H9 (cell line): Measurements from ENCODE around the gene TARM1. TPM values are rescaled to one million over a fixed set of nuclear protein-coding genes. Genes with fewer than 3 reads are reported as not detected.

ENCODE experiments used
- DNase-seq: peaks from one replicate; pipeline ENCODE4 v3.0.0-alpha.2; 2017
- H2AFZ ChIP-seq: one replicate; pipeline ENCODE4 v1.6.1; 2013; ENCODE audit warnings: mild to moderate bottlenecking, low read length, control low read depth, moderate library complexity
- H2AK5ac ChIP-seq: 2 replicates; pipeline ENCODE4 v1.6.1; 2013; ENCODE audit warnings: low read length, control low read depth, mixed read lengths; ENCODE audit not compliant: insufficient read length
- H2BK120ac ChIP-seq: one replicate; pipeline ENCODE4 v1.6.1; 2013; ENCODE audit warnings: low read depth, mild to moderate bottlenecking, low read length, control low read depth, inconsistent platforms; ENCODE audit not compliant: poor library complexity, severe bottlenecking
- H2BK12ac ChIP-seq: 2 replicates; pipeline ENCODE4 v1.6.1; 2013; ENCODE audit warnings: low read length, control low read depth, mixed read lengths, low read depth; ENCODE audit not compliant: insufficient read length
- H2BK15ac ChIP-seq: 2 replicates; pipeline ENCODE4 v1.6.1; 2013; ENCODE audit warnings: low read depth, low read length, control low read depth
- H2BK20ac ChIP-seq: one replicate; pipeline ENCODE4 v1.6.1; 2013; ENCODE audit warnings: low read depth, mild to moderate bottlenecking, low read length, control low read depth, inconsistent platforms; ENCODE audit not compliant: poor library complexity, severe bottlenecking
- H2BK5ac ChIP-seq: 2 replicates; pipeline ENCODE4 v1.6.1; 2013; ENCODE audit warnings: low read length, control low read depth, mixed read lengths; ENCODE audit not compliant: insufficient read length
- H3K14ac ChIP-seq: 2 replicates; pipeline ENCODE4 v1.6.1; 2013; ENCODE audit warnings: low read length, control low read depth; ENCODE audit not compliant: insufficient read depth
- H3K18ac ChIP-seq: 2 replicates; pipeline ENCODE4 v1.6.1; 2013; ENCODE audit warnings: low read depth, mild to moderate bottlenecking, mixed read lengths, low read length, control low read depth; ENCODE audit not compliant: insufficient read length
- H3K23ac ChIP-seq: 2 replicates; pipeline ENCODE4 v1.6.1; 2013; ENCODE audit warnings: low read length, control low read depth, mixed read lengths, low read depth; ENCODE audit not compliant: insufficient read length
- H3K23me2 ChIP-seq: 2 replicates; pipeline ENCODE4 v1.6.1; 2013; ENCODE audit warnings: low read depth, mild to moderate bottlenecking, mixed read lengths, low read length, control low read depth; ENCODE audit not compliant: insufficient read length, poor library complexity, severe bottlenecking
- H3K27ac ChIP-seq: 2 replicates; pipeline ENCODE4 v1.5.1; 2013; ENCODE audit warnings: low read length, control low read depth, mixed read lengths, low read depth; ENCODE audit not compliant: insufficient read length
- H3K27me3 ChIP-seq: 2 replicates; pipeline ENCODE4 v1.6.1; 2013; ENCODE audit warnings: low read length, control low read depth, inconsistent platforms; ENCODE audit not compliant: insufficient read depth
- H3K4ac ChIP-seq: 2 replicates; pipeline ENCODE4 v1.6.1; 2013; ENCODE audit warnings: low read depth, mild to moderate bottlenecking, control low read depth, inconsistent platforms, low read length, moderate library complexity
- H3K4me1 ChIP-seq: 2 replicates; pipeline ENCODE4 v1.6.1; 2013; ENCODE audit warnings: low read length, control low read depth, inconsistent platforms; ENCODE audit not compliant: insufficient read depth
- H3K4me2 ChIP-seq: 2 replicates; pipeline ENCODE4 v1.6.1; 2013; ENCODE audit warnings: low read length, control low read depth, mixed read lengths; ENCODE audit not compliant: insufficient read length, insufficient read depth
- H3K56ac ChIP-seq: 2 replicates; pipeline ENCODE4 v1.6.1; 2013; ENCODE audit warnings: low read depth, mild to moderate bottlenecking, mixed read lengths, low read length, control low read depth; ENCODE audit not compliant: insufficient read length
- H3K79me1 ChIP-seq: 2 replicates; pipeline ENCODE4 v1.6.1; 2013; ENCODE audit warnings: low read depth, mild to moderate bottlenecking, moderate library complexity, low read length, control low read depth, inconsistent platforms; ENCODE audit not compliant: insufficient read depth, poor library complexity, severe bottlenecking
- H3K79me2 ChIP-seq: 2 replicates; pipeline ENCODE4 v1.6.1; 2013; ENCODE audit warnings: low read length, control low read depth, inconsistent platforms; ENCODE audit not compliant: insufficient read depth
- H3K9ac ChIP-seq: 2 replicates; pipeline ENCODE4 v1.6.1; 2013; ENCODE audit warnings: low read length, control low read depth, mixed read lengths; ENCODE audit not compliant: insufficient read length; ENCODE audit errors: extremely low read depth
- H3K9me3 ChIP-seq: one replicate; pipeline ENCODE4 v1.6.1; 2013; ENCODE audit warnings: low read depth, low read length, inconsistent platforms; ENCODE audit not compliant: control insufficient read depth
- H3T11ph ChIP-seq: one replicate; pipeline ENCODE4 v1.6.1; 2013; ENCODE audit warnings: mild to moderate bottlenecking, low read length, control low read depth, inconsistent platforms
- H4K20me1 ChIP-seq: one replicate; pipeline ENCODE4 v1.6.1; 2013; ENCODE audit not compliant: control insufficient read depth, insufficient read length, insufficient read depth
- H4K5ac ChIP-seq: 2 replicates; pipeline ENCODE4 v1.6.1; 2013; ENCODE audit warnings: low read depth, mild to moderate bottlenecking, mixed read lengths, low read length, control low read depth; ENCODE audit not compliant: insufficient read length
- H4K8ac ChIP-seq: replicated peaks from 2 replicates; pipeline ENCODE4 v1.6.1; 2013; ENCODE audit warnings: low read length, control low read depth, mixed read lengths, low read depth; ENCODE audit not compliant: insufficient read length
- H4K91ac ChIP-seq: 2 replicates; pipeline ENCODE4 v1.6.1; 2013; ENCODE audit warnings: low read depth, mild to moderate bottlenecking, moderate library complexity, mixed read lengths, low read length, control low read depth; ENCODE audit not compliant: insufficient read length
- H3K27ac Mint-ChIP-seq, 3 experiments: 2 replicates in 2 of 3; 3 replicates in 1 of 3; pipeline ENCODE4 v1.8.0; 2020 to 2021; ENCODE audit warnings: mixed read lengths in 3 of 3, mild to moderate bottlenecking in 1 of 3, moderate library complexity in 1 of 3
- H3K27me3 Mint-ChIP-seq: 2 replicates; pipeline ENCODE4 v1.8.0; 2021; ENCODE audit warnings: low read depth, mild to moderate bottlenecking, moderate library complexity, mixed read lengths
- H3K36me3 Mint-ChIP-seq, 3 experiments: 2 replicates in 2 of 3; 3 replicates in 1 of 3; pipeline ENCODE4 v1.8.0; 2020 to 2021; ENCODE audit warnings: low read depth in 3 of 3, mixed read lengths in 3 of 3; ENCODE audit not compliant: insufficient read depth in 1 of 3
- H3K4me1 Mint-ChIP-seq, 2 experiments: 2 replicates each; pipeline ENCODE4 v1.8.0; 2020; ENCODE audit warnings: mixed read lengths in 2 of 2
- H3K4me3 Mint-ChIP-seq, 2 experiments: 2 replicates in 1 of 2; 3 replicates in 1 of 2; pipeline ENCODE4 v1.8.0; 2020 to 2021; ENCODE audit warnings: mild to moderate bottlenecking in 2 of 2, mixed read lengths in 2 of 2, moderate library complexity in 1 of 2
- H3K9me3 Mint-ChIP-seq, 2 experiments: 2 replicates in 1 of 2; 3 replicates in 1 of 2; pipeline ENCODE4 v1.8.0; 2020; ENCODE audit warnings: mild to moderate bottlenecking in 2 of 2, mixed read lengths in 2 of 2, moderate library complexity in 1 of 2
- WGBS: extraction: QIAGEN DNeasy Blood & Tissue Kit; methylation state at CpG from one replicate; pipeline ENCODE4 v1.1.7; 2013; ENCODE audit warnings: missing lambda C conversion rate, low lambda C conversion rate, mixed read lengths; ENCODE audit not compliant: insufficient read length; ENCODE audit errors: extremely low coverage; 5-methylcytosine and 5-hydroxymethylcytosine counted together
- total RNA-seq: library from RNA; stranded (reverse); gene quantifications from 2 replicates; pipeline ENCODE4 v1.2.1, GENCODE V29; 2021
- TF ChIP-seq, protein P1 (sequence below): fragments of 200-600 bp; sonication (generic); conservative IDR thresholded peaks from 3 replicates; pipeline ENCODE4 v1.8.0; 2021; ENCODE audit warnings: antibody characterized with exemption, mild to moderate bottlenecking

Gene TARM1
- total RNA-seq, 1 experiment from 2014 or later: not detected

DNA sequence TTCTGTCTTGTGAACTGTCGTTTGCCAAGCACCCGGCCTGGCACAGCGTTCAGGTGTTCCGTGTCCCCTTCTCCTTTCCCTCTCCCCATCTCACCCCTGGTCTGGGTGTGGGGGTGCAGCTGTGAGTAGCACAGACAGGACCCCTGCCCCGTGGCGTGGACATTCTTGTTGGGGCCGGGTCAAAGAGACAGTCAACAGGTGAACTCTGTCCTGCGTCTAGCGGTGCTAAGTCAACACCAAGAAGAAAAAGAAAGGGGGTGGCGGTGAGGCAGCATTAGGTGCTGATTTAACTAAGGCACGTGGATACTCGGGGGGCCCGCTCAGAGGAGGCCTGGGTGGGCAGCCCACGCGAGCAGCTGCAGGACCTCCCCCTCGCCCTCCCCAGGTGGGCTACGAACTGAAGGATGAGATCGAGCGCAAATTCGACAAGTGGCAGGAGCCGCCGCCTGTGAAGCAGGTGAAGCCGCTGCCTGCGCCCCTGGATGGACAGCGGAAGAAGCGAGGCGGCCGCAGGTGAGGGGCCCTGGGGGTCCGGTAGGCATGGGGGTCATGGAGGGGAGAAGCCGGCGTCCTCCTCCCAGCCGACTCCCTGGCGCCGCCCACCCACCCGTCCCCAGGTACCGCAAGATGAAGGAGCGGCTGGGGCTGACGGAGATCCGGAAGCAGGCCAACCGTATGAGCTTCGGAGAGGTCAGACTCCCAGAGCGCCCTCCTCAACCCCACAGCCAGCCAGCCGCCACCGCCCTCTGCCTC, 46.7 kb upstream of the TARM1 start:
- H3K14ac ChIP-seq: no peak overlapping the region
- no peak overlapping the region for H4K5ac ChIP-seq
- H3K56ac ChIP-seq: no peak overlapping the region
- no peaks in the 10 kb centered on the region for H3K4me1 Mint-ChIP-seq
- H4K8ac ChIP-seq: no peak overlapping the region
- no peaks in the 10 kb centered on the region for H3K27me3 Mint-ChIP-seq
- H3K27me3 ChIP-seq: no peaks in the 10 kb centered on the region
- no peak overlapping the region for H2BK12ac ChIP-seq
- H3T11ph ChIP-seq: no peak overlapping the region
- no peak overlapping the region for H2BK20ac ChIP-seq
- no peaks in the 10 kb centered on the region for H3K79me1 ChIP-seq
- H3K23me2 ChIP-seq: no peaks in the 10 kb centered on the region
- H2BK120ac ChIP-seq: no peak overlapping the region
- WGBS: no CpG with 5 or more reads among the region's 44 CpGs
- no peaks in the 10 kb centered on the region for H3K9me3 ChIP-seq
- no peaks in the 10 kb centered on the region for H3K4me1 ChIP-seq
- no peak overlapping the region for H2BK15ac ChIP-seq
- H3K36me3 Mint-ChIP-seq: peaks cover 37 to 79% (median 74%) of the 10 kb centered on the region in 3 experiments; a peak in 6 of 7 replicates
- H3K27ac ChIP-seq: no peak overlapping the region
- TF ChIP-seq, protein P1, sequence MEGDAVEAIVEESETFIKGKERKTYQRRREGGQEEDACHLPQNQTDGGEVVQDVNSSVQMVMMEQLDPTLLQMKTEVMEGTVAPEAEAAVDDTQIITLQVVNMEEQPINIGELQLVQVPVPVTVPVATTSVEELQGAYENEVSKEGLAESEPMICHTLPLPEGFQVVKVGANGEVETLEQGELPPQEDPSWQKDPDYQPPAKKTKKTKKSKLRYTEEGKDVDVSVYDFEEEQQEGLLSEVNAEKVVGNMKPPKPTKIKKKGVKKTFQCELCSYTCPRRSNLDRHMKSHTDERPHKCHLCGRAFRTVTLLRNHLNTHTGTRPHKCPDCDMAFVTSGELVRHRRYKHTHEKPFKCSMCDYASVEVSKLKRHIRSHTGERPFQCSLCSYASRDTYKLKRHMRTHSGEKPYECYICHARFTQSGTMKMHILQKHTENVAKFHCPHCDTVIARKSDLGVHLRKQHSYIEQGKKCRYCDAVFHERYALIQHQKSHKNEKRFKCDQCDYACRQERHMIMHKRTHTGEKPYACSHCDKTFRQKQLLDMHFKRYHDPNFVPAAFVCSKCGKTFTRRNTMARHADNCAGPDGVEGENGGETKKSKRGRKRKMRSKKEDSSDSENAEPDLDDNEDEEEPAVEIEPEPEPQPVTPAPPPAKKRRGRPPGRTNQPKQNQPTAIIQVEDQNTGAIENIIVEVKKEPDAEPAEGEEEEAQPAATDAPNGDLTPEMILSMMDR: no peak
- H3K18ac ChIP-seq: no peak overlapping the region
- no peaks in the 10 kb centered on the region for H3K9me3 Mint-ChIP-seq
- H3K9ac ChIP-seq: no peak overlapping the region
- no peak overlapping the region for H2AK5ac ChIP-seq
- no peaks in the 10 kb centered on the region for H3K79me2 ChIP-seq
- H3K4ac ChIP-seq: no peak overlapping the region
- no peak overlapping the region for H3K23ac ChIP-seq
- H3K4me2 ChIP-seq: no peak overlapping the region
- H4K91ac ChIP-seq: no peak overlapping the region
- no peak overlapping the region for H2AFZ ChIP-seq
- no peak for DNase-seq
- H4K20me1 ChIP-seq: no peaks in the 10 kb centered on the region
- H2BK5ac ChIP-seq: no peak overlapping the region
- no peak overlapping the region for H3K4me3 Mint-ChIP-seq
- no peak overlapping the region for H3K27ac Mint-ChIP-seq
